ENCODE data around the gene PHLDB2.

DNA sequence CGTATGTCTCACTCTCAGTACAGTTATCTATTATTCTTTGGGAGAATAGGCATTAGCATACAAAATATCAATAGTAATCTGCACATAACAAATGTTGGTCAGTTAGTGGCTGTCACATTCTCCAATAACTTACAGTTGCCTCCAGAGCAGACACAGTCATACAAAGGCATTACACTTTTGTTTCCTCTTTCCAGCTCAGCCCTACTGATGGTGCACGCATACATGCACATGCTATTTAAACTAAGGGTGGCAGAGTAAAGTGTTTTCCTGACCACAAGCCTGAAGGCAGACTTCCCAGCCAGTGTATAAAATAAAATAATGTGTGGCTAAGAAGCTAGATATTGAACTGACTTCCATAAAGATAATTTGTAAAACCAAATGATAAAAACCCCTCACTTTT is 47.6 kb downstream of the PHLDB2 start:
- TF ChIP-seq, protein P1, sequence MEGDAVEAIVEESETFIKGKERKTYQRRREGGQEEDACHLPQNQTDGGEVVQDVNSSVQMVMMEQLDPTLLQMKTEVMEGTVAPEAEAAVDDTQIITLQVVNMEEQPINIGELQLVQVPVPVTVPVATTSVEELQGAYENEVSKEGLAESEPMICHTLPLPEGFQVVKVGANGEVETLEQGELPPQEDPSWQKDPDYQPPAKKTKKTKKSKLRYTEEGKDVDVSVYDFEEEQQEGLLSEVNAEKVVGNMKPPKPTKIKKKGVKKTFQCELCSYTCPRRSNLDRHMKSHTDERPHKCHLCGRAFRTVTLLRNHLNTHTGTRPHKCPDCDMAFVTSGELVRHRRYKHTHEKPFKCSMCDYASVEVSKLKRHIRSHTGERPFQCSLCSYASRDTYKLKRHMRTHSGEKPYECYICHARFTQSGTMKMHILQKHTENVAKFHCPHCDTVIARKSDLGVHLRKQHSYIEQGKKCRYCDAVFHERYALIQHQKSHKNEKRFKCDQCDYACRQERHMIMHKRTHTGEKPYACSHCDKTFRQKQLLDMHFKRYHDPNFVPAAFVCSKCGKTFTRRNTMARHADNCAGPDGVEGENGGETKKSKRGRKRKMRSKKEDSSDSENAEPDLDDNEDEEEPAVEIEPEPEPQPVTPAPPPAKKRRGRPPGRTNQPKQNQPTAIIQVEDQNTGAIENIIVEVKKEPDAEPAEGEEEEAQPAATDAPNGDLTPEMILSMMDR (conservative IDR thresholded peaks at IDR 0.05; ENCODE audit: low read depth, low read length): no peak
- TF ChIP-seq EZH2 (IDR thresholded peaks at IDR 0.05; ENCODE audit: low read length, unreplicated experiment) (no peak), EZH2phosphoT487 (IDR thresholded peaks at IDR 0.05; ENCODE audit: borderline replicate concordance, low read length) (no peak)

All from PC-3 (cell line).